Hepatocyte (in vitro differentiated cells): ENCODE measurements around the gene RPS6KL1.

Experiments
- CTCF ChIP-seq: fragments of 200-600 bp; sonication (generic); IDR thresholded peaks from 2 replicates; pipeline ENCODE4 v1.5.1; 2016; ENCODE audit warnings: antibody characterized with exemption, mild to moderate bottlenecking; ENCODE audit not compliant: poor library complexity
- EZH2phosphoT487 ChIP-seq: fragments of 200-600 bp; sonication (generic); IDR thresholded peaks from one replicate; pipeline ENCODE4 v1.6.1; 2018; ENCODE audit warnings: antibody characterized with exemption, mild to moderate bottlenecking, low read depth, moderate library complexity; ENCODE audit not compliant: unreplicated experiment, severe bottlenecking

DNA sequence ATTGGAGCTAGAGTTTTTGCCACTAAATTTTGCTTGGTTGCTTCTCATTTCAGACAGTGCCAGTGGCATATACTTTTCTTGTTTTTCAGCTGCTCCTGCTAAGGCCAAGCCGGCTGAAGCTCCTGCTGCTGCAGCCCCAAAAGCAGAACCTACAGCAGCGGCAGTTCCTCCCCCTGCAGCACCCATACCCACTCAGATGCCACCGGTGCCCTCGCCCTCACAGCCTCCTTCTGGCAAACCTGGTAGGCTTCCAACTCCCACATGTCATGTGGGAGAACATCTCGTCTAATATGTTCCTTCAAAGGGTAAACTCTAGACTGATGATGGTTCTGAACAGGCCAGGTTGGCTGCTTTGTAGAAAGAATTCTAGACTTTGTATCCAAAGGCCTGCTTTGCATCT, 30.3 kb downstream of the RPS6KL1 start:
- TF ChIP-seq CTCF = no peak
- TF ChIP-seq EZH2phosphoT487 = no peak
